OCI-LY1 (cell line): ENCODE measurements around the gene DENND4A.

ENCODE experiments used
- EZH2 ChIP-seq: fragments of 200-600 bp; sonication (generic), shearing (Covaris generic); IDR thresholded peaks from 2 replicates; pipeline ENCODE4 v1.8.0; 2017; ENCODE audit warnings: borderline replicate concordance, mixed run types, mild to moderate bottlenecking, antibody characterized with exemption, low read length, moderate library complexity, mixed read lengths
- TF ChIP-seq, protein P1 (sequence below): fragments of 200-600 bp; sonication (generic), shearing (Covaris generic); IDR thresholded peaks from 2 replicates; pipeline ENCODE4 v1.5.1; 2017; ENCODE audit warnings: mild to moderate bottlenecking, antibody characterized with exemption, low read length, moderate library complexity, mixed read lengths

GRCh38 chr15:65841121-65841930, 49.2 kb upstream of the DENND4A start:
- no peak for TF ChIP-seq EZH2
- TF ChIP-seq, protein P1, sequence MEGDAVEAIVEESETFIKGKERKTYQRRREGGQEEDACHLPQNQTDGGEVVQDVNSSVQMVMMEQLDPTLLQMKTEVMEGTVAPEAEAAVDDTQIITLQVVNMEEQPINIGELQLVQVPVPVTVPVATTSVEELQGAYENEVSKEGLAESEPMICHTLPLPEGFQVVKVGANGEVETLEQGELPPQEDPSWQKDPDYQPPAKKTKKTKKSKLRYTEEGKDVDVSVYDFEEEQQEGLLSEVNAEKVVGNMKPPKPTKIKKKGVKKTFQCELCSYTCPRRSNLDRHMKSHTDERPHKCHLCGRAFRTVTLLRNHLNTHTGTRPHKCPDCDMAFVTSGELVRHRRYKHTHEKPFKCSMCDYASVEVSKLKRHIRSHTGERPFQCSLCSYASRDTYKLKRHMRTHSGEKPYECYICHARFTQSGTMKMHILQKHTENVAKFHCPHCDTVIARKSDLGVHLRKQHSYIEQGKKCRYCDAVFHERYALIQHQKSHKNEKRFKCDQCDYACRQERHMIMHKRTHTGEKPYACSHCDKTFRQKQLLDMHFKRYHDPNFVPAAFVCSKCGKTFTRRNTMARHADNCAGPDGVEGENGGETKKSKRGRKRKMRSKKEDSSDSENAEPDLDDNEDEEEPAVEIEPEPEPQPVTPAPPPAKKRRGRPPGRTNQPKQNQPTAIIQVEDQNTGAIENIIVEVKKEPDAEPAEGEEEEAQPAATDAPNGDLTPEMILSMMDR = no peak
